WTC11 (cell line): ENCODE results near the gene PISD.

Source experiments
- CREB1 ChIP-seq: sonication (generic); formaldehyde crosslinking; IDR thresholded peaks from 2 replicates; pipeline ENCODE4 v1.8.0; 2023; ENCODE audit warnings: mild to moderate bottlenecking, missing genetic modification reagents
- EMX1 ChIP-seq: fragments of 250-450 bp; sonication (Bioruptor Pico); IDR thresholded peaks from 2 replicates; pipeline ENCODE4 v1.8.0; 2021; ENCODE audit warnings: mild to moderate bottlenecking
- FOXJ3 ChIP-seq: sonication (generic); formaldehyde crosslinking; IDR thresholded peaks from 2 replicates; pipeline ENCODE4 v1.9.0; 2021; ENCODE audit warnings: missing genetic modification reagents, mild to moderate bottlenecking, borderline replicate concordance
- FOXK1 ChIP-seq: sonication (generic); formaldehyde crosslinking; IDR thresholded peaks from 2 replicates; pipeline ENCODE4 v1.8.0; 2022; ENCODE audit warnings: mild to moderate bottlenecking, moderate library complexity, missing genetic modification reagents
- GABPB1 ChIP-seq: sonication (generic); formaldehyde crosslinking; IDR thresholded peaks from 2 replicates; pipeline ENCODE4 v1.8.1; 2023; ENCODE audit warnings: mild to moderate bottlenecking, missing genetic modification reagents
- JUN ChIP-seq: sonication (generic); formaldehyde crosslinking; IDR thresholded peaks from 2 replicates; pipeline ENCODE4 v1.8.0; 2023; ENCODE audit warnings: mild to moderate bottlenecking, missing genetic modification reagents
- ZBTB21 ChIP-seq: sonication (generic); formaldehyde crosslinking; IDR thresholded peaks from 2 replicates; pipeline ENCODE4 v1.8.1; 2023; ENCODE audit warnings: mild to moderate bottlenecking, missing genetic modification reagents, borderline replicate concordance
- ZNF121 ChIP-seq: sonication (generic); formaldehyde crosslinking; IDR thresholded peaks from 2 replicates; pipeline ENCODE4 v1.8.0; 2023; ENCODE audit warnings: missing genetic modification reagents
- ZNF138 ChIP-seq: sonication (generic); formaldehyde crosslinking; conservative IDR thresholded peaks from 2 replicates; pipeline ENCODE4 v1.8.1; 2022; ENCODE audit warnings: mild to moderate bottlenecking, moderate library complexity, missing genetic modification reagents
- ZNF423 ChIP-seq: fragments of 250-450 bp; sonication (Bioruptor Pico); IDR thresholded peaks from 2 replicates; pipeline ENCODE4 v2.1.2; 2022; ENCODE audit warnings: mild to moderate bottlenecking, moderate library complexity
- TF ChIP-seq, protein P1 (sequence below): fragments of 200-600 bp; IDR thresholded peaks from 2 replicates; pipeline ENCODE4 v1.8.0; 2022; ENCODE audit warnings: antibody characterized with exemption
- TF ChIP-seq, protein P2 (sequence below): sonication (generic); formaldehyde crosslinking; IDR thresholded peaks from 2 replicates; pipeline ENCODE4 v1.8.1; 2023; ENCODE audit warnings: mild to moderate bottlenecking, missing genetic modification reagents, moderate library complexity
- TF ChIP-seq, protein P3 (sequence below): sonication (generic); formaldehyde crosslinking; IDR thresholded peaks from 2 replicates; pipeline ENCODE4 v1.8.0; 2023; ENCODE audit warnings: mild to moderate bottlenecking, missing genetic modification reagents

DNA sequence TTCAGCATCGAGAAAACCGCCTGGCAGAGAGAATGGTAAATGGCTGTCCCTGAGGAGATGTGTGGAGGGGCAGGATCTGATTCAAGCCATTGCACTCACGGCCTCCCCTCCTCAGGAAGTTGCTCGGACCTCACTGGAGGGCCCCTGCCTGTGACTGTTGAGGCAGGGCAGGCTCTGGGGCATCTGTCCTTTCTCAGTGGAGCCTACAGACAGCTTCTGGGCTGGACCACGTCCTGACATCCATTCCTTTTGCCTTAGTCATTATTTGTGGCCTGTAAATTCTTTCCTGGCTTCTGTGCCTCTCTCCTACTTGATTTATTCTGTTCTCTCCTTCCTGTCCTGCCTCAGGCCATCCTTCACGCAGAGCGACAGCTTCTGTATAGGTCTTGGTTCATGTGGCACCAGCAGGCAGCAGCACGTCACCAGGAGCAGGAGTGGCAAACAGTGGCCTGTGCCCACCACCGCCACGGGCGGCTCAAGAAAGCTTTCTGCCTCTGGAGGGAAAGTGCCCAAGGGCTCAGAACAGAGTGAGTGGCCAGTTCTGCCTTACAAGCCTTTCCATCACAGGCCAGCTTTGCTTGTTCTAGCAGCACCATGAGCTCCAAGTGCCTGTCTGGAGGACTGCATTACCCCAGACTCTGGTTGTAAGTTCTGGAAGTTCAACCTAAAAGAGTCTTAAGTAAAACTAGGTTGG, 59.6 kb downstream of the PISD start:
- TF ChIP-seq ZNF423 (CRISPR knock-in tag) (no peak), ZNF121 (CRISPR knock-in tag) (no peak), GABPB1 (CRISPR knock-in tag) (no peak), ZBTB21 (CRISPR knock-in tag) (no peak), FOXK1 (CRISPR knock-in tag) (no peak), FOXJ3 (CRISPR knock-in tag) (no peak), EMX1 (CRISPR knock-in tag) (no peak), JUN (CRISPR knock-in tag) (no peak), CREB1 (CRISPR knock-in tag) (no peak), ZNF138 (no peak)
- TF ChIP-seq, protein P1, sequence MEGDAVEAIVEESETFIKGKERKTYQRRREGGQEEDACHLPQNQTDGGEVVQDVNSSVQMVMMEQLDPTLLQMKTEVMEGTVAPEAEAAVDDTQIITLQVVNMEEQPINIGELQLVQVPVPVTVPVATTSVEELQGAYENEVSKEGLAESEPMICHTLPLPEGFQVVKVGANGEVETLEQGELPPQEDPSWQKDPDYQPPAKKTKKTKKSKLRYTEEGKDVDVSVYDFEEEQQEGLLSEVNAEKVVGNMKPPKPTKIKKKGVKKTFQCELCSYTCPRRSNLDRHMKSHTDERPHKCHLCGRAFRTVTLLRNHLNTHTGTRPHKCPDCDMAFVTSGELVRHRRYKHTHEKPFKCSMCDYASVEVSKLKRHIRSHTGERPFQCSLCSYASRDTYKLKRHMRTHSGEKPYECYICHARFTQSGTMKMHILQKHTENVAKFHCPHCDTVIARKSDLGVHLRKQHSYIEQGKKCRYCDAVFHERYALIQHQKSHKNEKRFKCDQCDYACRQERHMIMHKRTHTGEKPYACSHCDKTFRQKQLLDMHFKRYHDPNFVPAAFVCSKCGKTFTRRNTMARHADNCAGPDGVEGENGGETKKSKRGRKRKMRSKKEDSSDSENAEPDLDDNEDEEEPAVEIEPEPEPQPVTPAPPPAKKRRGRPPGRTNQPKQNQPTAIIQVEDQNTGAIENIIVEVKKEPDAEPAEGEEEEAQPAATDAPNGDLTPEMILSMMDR = no peak
- TF ChIP-seq, protein P2, sequence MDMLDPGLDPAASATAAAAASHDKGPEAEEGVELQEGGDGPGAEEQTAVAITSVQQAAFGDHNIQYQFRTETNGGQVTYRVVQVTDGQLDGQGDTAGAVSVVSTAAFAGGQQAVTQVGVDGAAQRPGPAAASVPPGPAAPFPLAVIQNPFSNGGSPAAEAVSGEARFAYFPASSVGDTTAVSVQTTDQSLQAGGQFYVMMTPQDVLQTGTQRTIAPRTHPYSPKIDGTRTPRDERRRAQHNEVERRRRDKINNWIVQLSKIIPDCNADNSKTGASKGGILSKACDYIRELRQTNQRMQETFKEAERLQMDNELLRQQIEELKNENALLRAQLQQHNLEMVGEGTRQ (CRISPR knock-in tag) = no peak
- TF ChIP-seq, protein P3, sequence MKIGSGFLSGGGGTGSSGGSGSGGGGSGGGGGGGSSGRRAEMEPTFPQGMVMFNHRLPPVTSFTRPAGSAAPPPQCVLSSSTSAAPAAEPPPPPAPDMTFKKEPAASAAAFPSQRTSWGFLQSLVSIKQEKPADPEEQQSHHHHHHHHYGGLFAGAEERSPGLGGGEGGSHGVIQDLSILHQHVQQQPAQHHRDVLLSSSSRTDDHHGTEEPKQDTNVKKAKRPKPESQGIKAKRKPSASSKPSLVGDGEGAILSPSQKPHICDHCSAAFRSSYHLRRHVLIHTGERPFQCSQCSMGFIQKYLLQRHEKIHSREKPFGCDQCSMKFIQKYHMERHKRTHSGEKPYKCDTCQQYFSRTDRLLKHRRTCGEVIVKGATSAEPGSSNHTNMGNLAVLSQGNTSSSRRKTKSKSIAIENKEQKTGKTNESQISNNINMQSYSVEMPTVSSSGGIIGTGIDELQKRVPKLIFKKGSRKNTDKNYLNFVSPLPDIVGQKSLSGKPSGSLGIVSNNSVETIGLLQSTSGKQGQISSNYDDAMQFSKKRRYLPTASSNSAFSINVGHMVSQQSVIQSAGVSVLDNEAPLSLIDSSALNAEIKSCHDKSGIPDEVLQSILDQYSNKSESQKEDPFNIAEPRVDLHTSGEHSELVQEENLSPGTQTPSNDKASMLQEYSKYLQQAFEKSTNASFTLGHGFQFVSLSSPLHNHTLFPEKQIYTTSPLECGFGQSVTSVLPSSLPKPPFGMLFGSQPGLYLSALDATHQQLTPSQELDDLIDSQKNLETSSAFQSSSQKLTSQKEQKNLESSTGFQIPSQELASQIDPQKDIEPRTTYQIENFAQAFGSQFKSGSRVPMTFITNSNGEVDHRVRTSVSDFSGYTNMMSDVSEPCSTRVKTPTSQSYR = no peak
